Activated CD4-positive, alpha-beta memory T cell treated with anti-CD3 and anti-CD28 coated beads, Interleukin-2, amount 10 ng/mL, durations not matched to agents 7 days and 5 days (primary cell): ENCODE measurements around the gene SCARB1. TPM values are rescaled to one million over a fixed set of nuclear protein-coding genes. Genes with fewer than 3 reads are reported as not detected.

Experiments used
- CTCF ChIA-PET: fragments of 350-600 bp; sonication (Branson Sonifier 250); formaldehyde crosslinking; loops from one replicate; lab custom pipeline; 2021; ENCODE audit warnings: antibody characterized with exemption, inconsistent platforms; lab: Charles Lee
- POLR2A ChIA-PET: fragments of 350-600 bp; sonication (Branson Sonifier 250); formaldehyde crosslinking; loops from one replicate; lab custom pipeline; 2021; ENCODE audit warnings: antibody characterized with exemption; lab: Charles Lee
- DNase-seq: peaks from one replicate; pipeline ENCODE4 v3.0.0-alpha.2; 2020
- H3K27ac Mint-ChIP-seq: one replicate; pipeline ENCODE4 v1.8.0; 2021; ENCODE audit warnings: mild to moderate bottlenecking, mixed read lengths
- H3K27me3 Mint-ChIP-seq: one replicate; pipeline ENCODE4 v1.8.0; 2021; ENCODE audit warnings: mixed read lengths
- H3K36me3 Mint-ChIP-seq: one replicate; pipeline ENCODE4 v1.8.0; 2021; ENCODE audit warnings: low read depth, mixed read lengths
- H3K4me1 Mint-ChIP-seq: one replicate; pipeline ENCODE4 v1.8.0; 2021; ENCODE audit warnings: mixed read lengths
- H3K4me3 Mint-ChIP-seq: one replicate; pipeline ENCODE4 v1.8.0; 2021; ENCODE audit warnings: mild to moderate bottlenecking, mixed read lengths
- H3K9me3 Mint-ChIP-seq: one replicate; pipeline ENCODE4 v1.8.0; 2021; ENCODE audit warnings: mixed read lengths
- total RNA-seq, 2 experiments: library from RNA; stranded (reverse); gene quantifications; one replicate each; pipeline ENCODE4 v1.2.3, GENCODE V29; 2021

The SCARB1 gene
- total RNA-seq, 2 experiments from 2014 or later, result 4.3 to 5.8 TPM

DNA sequence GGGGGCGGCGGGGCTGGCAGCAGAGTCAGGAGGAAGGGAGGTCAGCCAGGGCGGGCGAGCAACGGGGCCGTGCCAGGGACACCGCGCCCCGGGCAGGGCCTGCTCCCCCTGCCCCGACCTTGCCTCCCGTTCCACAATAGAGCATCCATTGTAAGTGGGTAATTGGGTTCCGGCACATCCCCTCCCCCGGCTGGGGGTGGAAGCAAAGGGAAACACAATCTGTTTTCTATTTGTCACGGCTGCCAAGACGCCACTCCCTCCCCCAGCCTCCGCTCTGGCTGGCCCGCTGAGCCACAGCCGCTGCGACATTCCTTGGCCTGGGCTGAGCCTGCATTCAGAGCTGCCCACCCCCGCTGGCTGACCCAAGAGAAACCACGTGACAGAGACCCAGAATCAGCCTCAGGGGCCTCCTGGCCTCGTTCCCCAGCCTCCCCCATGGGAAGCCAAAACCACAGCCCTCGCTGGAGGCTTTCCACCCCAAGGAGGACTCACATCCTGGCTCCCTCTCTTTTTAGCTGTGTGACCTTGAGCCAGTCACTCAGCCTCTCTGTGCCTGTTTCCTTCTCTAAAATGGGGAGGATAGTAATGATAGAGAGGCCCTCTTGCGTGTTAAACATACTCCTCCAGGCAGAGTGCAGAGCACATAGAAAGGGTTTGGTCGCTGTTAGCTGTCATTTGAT lies 117.6 kb downstream of the SCARB1 start:
- ChIA-PET CTCF (no interaction called here), POLR2A (no interaction called here)
- no peaks in the 10 kb centered on the region for H3K36me3 Mint-ChIP-seq
- peaks cover 41% of the 10 kb centered on the region for H3K27me3 Mint-ChIP-seq
- no peaks in the 10 kb centered on the region for H3K9me3 Mint-ChIP-seq
- DNase-seq, result no peak
- no peak overlapping the region for H3K4me3 Mint-ChIP-seq
- H3K4me1 Mint-ChIP-seq, result peaks cover 3% of the 10 kb centered on the region
- H3K27ac Mint-ChIP-seq, result no peak overlapping the region

DNA sequence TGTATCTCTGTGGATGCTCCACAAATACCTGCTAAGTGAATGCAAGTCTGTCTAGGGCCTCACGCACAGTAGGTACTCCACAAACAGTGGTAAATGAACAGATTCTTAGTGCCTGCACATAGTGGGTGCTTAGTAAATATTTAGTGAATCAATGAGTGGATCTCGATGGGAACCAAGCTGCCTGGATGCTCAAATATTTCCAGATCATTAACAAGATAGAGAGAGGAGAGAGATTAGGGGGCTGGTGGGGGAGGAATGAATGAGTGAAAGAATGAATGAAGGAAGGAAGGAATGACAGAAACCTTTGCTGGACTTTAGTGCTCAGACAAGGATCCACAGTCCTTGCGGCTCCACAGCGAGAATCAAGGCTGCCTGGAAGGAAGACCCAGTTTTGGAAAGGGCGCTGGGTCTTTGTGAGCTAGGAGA lies 118.2 kb downstream of the SCARB1 start:
- Mint-ChIP-seq H3K9me3 (no peaks in the 10 kb centered on the region), H3K27me3 (peaks cover 38% of the 10 kb centered on the region), H3K4me3 (no peak overlapping the region), H3K27ac (no peak overlapping the region), H3K4me1 (peaks cover 3% of the 10 kb centered on the region), H3K36me3 (no peaks in the 10 kb centered on the region)
- ChIA-PET CTCF (no interaction called here), POLR2A (no interaction called here)
- DNase-seq, result no peak

DNA sequence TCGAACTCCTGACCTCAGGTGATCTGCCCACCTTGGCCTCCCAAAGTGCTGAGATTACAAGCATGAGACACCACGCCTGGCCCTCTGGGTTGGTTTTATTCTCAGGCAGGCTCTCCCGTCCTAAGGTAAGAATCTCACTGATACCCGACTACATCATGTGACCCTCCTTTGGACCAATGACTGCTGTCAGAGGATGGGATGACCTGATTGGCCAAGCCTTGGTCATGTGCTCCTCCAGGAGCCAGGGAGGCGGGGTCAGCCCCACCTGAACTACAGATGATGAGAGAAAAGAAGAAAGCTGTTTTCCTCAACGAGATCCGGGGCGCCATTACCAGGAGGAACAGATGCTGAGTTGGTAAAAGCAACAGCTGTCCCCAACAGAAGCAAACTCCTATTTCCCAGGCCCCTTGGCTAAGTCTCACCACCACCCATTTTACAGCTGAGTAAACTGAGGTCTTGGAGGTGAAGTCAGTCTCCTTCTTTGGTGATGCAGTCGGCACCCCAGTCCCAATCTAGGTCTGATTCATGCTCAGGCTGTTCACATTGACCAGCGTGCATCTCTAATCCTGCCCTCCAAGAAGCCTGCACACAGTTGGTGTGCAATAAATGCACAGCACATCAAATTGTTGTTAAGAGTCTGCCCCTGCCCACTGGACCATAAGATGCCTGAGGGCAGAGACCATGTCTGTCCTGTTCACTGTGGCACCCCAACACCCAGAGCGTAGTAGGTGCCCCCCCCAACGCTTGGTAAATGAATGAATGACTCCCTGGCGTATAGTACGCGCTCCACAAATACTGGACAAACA lies 118.8 kb downstream of the SCARB1 start:
- no peaks in the 10 kb centered on the region for H3K36me3 Mint-ChIP-seq
- POLR2A ChIA-PET, result no interaction called here
- no peak for DNase-seq

DNA sequence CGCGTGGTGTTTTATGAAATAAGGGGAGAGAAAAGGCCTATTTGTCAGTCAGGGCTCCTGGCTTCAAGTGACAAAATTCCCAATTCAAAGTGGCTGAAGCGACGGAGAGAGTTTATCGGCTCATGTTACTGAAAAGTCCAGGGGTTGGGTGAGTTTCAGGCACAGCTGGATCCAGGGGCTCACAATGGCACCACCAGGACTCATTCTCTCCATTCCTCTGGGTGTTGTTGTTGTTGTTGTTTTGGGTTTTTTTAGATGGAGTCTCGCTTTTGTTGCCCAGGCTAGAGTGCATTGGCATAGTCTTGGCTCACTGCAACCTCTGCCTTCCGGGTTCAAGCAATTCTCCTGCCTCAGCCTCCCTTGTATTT lies 119.4 kb downstream of the SCARB1 start:
- Mint-ChIP-seq H3K27ac (no peak overlapping the region), H3K4me1 (peaks cover 3% of the 10 kb centered on the region), H3K36me3 (no peaks in the 10 kb centered on the region), H3K4me3 (no peak overlapping the region), H3K9me3 (no peaks in the 10 kb centered on the region), H3K27me3 (peaks cover 42% of the 10 kb centered on the region)
- no peak for DNase-seq
- ChIA-PET CTCF (no interaction called here), POLR2A (no interaction called here)

More for the DNA sequence above, 118.8 kb downstream of the SCARB1 start:
- peaks cover 3% of the 10 kb centered on the region for H3K4me1 Mint-ChIP-seq
- no peaks in the 10 kb centered on the region for H3K9me3 Mint-ChIP-seq
- peaks cover 39% of the 10 kb centered on the region for H3K27me3 Mint-ChIP-seq
- CTCF ChIA-PET, result no interaction called here
- H3K27ac Mint-ChIP-seq, result no peak overlapping the region
- H3K4me3 Mint-ChIP-seq, result no peak overlapping the region

DNA sequence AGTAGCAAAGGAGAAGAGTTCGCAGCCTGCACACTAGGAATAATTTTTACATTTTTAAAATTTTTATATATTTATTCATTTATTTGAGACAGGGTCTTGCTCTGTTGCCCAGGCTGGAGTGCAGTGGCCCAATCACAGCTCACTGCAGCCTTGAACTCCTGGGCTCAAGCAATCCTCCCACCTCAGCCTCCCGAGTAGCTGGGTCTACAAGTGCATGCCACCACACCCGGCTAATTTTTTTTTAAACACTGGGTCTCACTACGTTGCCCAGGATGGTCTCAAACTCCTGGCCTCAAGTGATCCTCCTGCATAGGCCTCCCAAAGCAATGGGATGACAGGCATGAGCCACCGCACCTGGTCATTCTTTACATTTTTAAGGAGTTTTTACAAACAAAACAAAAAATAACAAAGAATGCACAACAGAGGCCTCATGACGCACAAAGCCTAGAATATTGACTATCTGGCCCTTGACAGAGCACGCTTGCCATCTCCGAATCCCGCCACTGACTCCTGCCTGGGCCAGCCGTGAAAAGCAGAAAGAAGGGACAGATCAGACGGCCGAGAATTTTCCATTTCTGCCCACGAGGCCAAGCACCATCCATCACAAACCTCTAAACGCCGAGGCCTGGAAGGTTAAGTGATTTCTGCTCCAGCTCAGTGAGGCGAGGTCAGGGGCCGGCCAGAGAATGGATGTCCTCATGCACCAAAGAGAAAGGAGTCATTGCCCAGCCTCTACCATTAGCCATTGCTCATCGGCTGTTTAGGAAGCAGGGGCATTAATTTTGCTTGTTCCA lies 120.0 kb downstream of the SCARB1 start:
- Mint-ChIP-seq H3K27ac (no peak overlapping the region), H3K27me3 (peaks cover 44% of the 10 kb centered on the region), H3K36me3 (no peaks in the 10 kb centered on the region), H3K4me3 (no peak overlapping the region), H3K4me1 (peaks cover 3% of the 10 kb centered on the region), H3K9me3 (no peaks in the 10 kb centered on the region)
- POLR2A ChIA-PET, result no interaction called here
- DNase-seq, result no peak
- CTCF ChIA-PET, result no interaction called here

DNA sequence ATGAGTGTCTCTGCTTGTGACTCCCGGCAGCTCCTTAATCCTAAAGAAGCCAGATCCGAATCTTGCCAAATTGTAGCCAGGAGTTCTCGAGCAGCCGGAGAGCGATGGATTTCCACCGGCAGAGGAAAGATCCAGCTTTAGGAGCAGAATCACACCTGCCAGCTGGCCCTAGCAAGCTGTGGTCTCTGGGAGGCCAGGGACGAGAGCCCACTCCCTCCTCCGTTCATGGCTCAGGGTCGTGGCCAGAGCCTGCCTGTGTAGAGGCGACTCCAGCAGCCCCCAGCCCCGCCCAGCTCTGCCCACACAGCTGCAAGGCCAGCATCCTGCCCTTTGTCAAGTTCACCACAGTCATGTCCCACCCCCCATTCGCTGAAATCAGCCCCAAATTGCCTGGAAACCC lies 121.0 kb downstream of the SCARB1 start:
- no peaks in the 10 kb centered on the region for H3K36me3 Mint-ChIP-seq
- H3K4me3 Mint-ChIP-seq, result no peak overlapping the region
- no peak overlapping the region for H3K27ac Mint-ChIP-seq
- H3K4me1 Mint-ChIP-seq, result peaks cover 3% of the 10 kb centered on the region
- DNase-seq, result no peak
- H3K27me3 Mint-ChIP-seq, result peaks cover 42% of the 10 kb centered on the region
- CTCF ChIA-PET, result no interaction called here
- POLR2A ChIA-PET, result no interaction called here
- H3K9me3 Mint-ChIP-seq, result no peaks in the 10 kb centered on the region

DNA sequence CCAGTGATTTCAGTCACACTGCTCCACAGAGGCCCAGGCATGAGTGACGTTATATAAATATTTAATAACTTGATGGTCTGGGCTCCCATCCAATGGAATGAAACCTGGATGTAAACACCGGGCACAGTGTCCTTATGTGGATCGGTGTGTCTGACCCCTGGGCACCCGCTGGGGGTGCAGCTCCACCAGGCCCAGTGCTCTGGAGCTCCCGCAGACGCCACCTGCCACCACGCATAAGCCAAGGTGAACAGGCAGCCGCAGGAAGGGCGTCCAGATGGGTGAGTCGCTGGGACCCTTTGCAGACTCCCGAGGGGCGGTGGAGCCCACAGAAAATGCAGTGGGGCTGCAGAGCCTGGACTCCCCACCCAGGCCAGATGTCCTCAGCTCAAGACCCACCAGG lies 121.6 kb downstream of the SCARB1 start:
- DNase-seq, result no peak
- Mint-ChIP-seq H3K4me1 (peaks cover 3% of the 10 kb centered on the region), H3K4me3 (no peak overlapping the region), H3K27ac (no peak overlapping the region), H3K36me3 (no peaks in the 10 kb centered on the region), H3K9me3 (no peaks in the 10 kb centered on the region), H3K27me3 (peaks cover 46% of the 10 kb centered on the region)
- CTCF ChIA-PET, result no interaction called here
- POLR2A ChIA-PET, result no interaction called here

DNA sequence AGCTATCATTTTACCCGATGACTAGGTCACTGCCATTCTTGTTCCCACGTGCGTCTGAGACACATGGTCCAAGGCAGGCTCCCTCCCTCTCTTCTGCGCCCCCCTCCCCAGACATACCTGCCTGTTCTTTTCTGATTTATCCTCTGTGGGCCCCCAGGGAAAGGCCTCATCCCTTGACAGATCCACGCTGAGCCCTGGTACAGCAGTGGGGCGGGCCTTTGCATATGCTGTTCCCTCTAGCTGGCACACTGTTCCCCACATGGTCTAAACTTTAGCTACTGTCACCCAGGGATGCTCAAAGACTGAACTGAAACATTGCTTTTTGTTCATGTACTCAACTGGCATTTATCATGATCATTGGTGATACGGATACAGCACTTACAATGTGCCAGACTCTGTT lies 122.5 kb downstream of the SCARB1 start:
- Mint-ChIP-seq H3K27ac (no peak overlapping the region), H3K4me1 (peaks cover 4% of the 10 kb centered on the region), H3K4me3 (no peak overlapping the region), H3K9me3 (no peaks in the 10 kb centered on the region), H3K36me3 (no peaks in the 10 kb centered on the region), H3K27me3 (peaks cover 41% of the 10 kb centered on the region)
- no peak for DNase-seq
- ChIA-PET POLR2A (no interaction called here), CTCF (no interaction called here)

DNA sequence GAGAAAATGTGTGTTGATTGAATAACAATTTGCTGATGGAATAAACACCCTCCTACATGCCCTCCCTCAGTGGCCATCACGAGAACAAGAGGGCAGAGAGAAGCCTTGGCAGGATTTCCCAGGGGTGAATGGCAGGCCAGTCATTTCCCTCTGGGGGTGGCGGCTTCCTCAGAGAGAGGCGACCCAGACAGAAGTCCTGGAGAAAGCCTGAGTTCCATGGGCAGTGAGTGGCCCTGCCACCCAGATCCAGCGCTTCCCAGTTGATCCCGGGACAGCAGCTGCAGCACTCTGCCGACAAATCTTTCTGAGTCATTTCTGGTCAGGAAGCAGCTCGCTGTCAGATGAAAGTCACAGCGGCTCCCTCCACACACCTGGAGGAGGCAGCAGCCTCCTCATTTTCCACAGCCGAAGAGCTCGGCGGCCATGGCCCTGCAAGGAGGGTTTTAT lies 123.0 kb downstream of the SCARB1 start:
- Mint-ChIP-seq H3K27ac (no peak overlapping the region), H3K27me3 (peaks cover 37% of the 10 kb centered on the region), H3K4me3 (no peak overlapping the region), H3K36me3 (no peaks in the 10 kb centered on the region), H3K4me1 (peaks cover 3% of the 10 kb centered on the region), H3K9me3 (no peaks in the 10 kb centered on the region)
- ChIA-PET CTCF (interaction anchor here (1.0 kb wide), 1 partner anchor 34 kb away, joined by 3 read pairs; no protein-coding TSS in a partner anchor), POLR2A (no interaction called here)
- DNase-seq, result no peak

DNA sequence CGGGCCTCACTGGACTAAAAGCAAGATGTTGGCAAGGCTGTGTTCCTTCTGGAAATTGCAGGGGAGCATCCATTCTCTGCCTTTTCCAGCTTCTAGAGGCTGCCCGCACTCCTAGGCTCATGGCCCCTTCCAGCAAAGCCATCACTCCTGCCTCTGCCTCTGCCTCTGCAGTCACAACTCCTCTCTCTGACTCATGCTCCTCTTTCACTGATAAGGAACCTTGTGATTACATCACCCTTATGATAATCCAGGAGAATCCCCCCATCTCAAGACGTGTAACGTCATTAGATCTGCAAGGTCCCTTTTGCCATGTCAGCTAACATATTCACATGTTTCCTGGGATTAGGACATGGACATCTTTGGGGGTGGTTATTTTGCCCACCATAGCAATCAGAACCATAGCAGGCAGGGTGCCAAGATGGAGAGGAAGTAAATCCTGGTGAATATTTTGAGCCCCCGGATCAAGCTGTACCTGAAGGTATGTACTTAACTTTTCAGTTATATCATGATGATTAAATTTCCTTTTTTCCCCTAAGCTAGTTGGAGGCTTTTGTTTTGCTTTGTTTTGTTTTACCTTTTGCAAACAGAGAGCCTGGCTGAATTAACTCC lies 123.6 kb downstream of the SCARB1 start:
- ChIA-PET POLR2A (no interaction called here), CTCF (interaction anchor here (1.0 kb wide), 1 partner anchor 34 kb away, joined by 3 read pairs; no protein-coding TSS in a partner anchor)
- DNase-seq, result no peak
- Mint-ChIP-seq H3K36me3 (no peaks in the 10 kb centered on the region), H3K27ac (no peak overlapping the region), H3K27me3 (peaks cover 31% of the 10 kb centered on the region), H3K4me1 (peaks cover 3% of the 10 kb centered on the region), H3K9me3 (no peaks in the 10 kb centered on the region), H3K4me3 (no peak overlapping the region)

DNA sequence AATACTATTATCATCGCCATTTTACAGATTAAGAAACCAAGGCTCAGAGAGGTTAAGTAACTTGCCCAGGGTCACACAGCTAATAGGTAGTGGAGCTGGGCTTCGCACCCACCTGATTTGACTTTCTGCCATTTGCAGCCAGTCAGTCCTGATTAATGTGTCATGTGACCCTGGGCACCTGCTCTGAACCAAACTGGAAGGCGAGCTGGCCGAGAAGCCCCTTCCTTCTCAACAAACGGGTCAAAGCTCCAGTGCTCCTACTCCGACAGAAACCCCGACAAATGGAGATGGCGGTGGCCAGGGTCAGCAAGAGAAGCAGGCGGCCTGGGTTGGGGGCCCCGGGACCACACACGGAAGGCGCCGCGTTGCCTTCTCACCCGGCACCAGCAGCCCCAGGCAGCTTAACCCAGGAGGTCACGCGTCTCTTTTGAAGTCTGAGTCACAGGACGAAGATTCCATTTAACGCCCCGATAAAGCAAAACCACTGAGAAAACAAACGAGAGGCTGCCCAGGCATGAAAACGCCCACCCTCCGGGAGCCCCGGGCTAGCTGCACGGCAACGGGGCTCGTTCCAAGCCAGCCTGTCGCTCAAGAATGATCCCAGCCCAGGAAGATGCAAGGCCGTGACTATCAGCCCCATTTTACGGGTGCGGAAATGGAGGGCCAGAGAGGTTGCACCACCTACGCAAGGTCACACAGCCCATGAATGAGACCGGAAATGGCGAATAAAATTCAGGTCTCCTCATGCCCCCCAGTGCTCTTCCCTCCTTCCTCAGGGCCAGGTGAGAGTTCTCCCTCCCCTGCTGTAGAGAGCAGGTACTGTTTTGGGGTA lies 124.8 kb downstream of the SCARB1 start:
- no peak overlapping the region for H3K27ac Mint-ChIP-seq
- no peaks in the 10 kb centered on the region for H3K36me3 Mint-ChIP-seq
- no peak for DNase-seq
- H3K9me3 Mint-ChIP-seq, result no peaks in the 10 kb centered on the region
- H3K4me1 Mint-ChIP-seq, result peaks cover 3% of the 10 kb centered on the region
- no peak overlapping the region for H3K4me3 Mint-ChIP-seq
- H3K27me3 Mint-ChIP-seq, result peaks cover 28% of the 10 kb centered on the region
- CTCF ChIA-PET, result no interaction called here
- POLR2A ChIA-PET, result interaction anchor here (1.2 kb wide), 1 partner anchor 13 kb away, joined by 4 read pairs; no protein-coding TSS in a partner anchor
